Breast epithelium (tissue), 3 donors: ENCODE data around the gene OR8B8.

Experiments used
- POLR2A ChIP-seq: fragments of 450-650 bp; IDR thresholded peaks from one replicate; pipeline ENCODE4 v1.6.1; 2016; ENCODE audit warnings: antibody characterized with exemption, mild to moderate bottlenecking, moderate library complexity
- POLR2AphosphoS5 ChIP-seq, 3 donors: sonication (generic); formaldehyde crosslinking; IDR thresholded peaks; one replicate each; pipeline ENCODE4 v1.6.1; 2017; ENCODE audit warnings: antibody characterized with exemption in 3 of 3
- TF ChIP-seq, protein P1 (sequence below), 3 donors: fragments of 450-650 bp; IDR thresholded peaks; one replicate each; pipeline ENCODE4 v1.5.1; 2016 to 2017; ENCODE audit warnings: antibody characterized with exemption in 3 of 3, mild to moderate bottlenecking in 3 of 3, moderate library complexity in 3 of 3

DNA sequence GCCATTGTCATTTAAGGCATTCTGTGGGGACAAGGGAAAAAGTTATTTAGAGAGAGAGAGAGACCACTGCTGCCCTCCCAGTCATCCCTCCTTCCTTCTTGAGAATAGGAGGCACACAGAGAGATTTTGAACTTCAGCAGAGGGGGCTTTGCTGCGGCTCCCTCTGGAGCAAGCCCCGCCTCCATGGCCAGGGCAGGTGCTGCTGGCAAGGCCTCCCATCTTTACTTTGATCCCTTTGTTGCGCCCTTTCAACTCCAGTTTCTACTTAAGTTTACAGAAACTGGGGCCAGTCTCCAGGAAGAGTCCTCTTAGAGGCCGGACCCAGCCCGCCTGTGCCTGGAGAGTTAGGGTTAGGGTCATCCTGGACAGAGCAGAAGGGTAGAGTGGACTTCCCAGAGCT is 4.4 kb downstream of the OR8B8 start:
- TF ChIP-seq, protein P1, sequence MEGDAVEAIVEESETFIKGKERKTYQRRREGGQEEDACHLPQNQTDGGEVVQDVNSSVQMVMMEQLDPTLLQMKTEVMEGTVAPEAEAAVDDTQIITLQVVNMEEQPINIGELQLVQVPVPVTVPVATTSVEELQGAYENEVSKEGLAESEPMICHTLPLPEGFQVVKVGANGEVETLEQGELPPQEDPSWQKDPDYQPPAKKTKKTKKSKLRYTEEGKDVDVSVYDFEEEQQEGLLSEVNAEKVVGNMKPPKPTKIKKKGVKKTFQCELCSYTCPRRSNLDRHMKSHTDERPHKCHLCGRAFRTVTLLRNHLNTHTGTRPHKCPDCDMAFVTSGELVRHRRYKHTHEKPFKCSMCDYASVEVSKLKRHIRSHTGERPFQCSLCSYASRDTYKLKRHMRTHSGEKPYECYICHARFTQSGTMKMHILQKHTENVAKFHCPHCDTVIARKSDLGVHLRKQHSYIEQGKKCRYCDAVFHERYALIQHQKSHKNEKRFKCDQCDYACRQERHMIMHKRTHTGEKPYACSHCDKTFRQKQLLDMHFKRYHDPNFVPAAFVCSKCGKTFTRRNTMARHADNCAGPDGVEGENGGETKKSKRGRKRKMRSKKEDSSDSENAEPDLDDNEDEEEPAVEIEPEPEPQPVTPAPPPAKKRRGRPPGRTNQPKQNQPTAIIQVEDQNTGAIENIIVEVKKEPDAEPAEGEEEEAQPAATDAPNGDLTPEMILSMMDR (IDR thresholded peaks at IDR 0.05) = no peak
- TF ChIP-seq POLR2A = no peak
- no peak for TF ChIP-seq POLR2AphosphoS5 (IDR thresholded peaks at IDR 0.05)
